Nephron progenitor cell (in vitro differentiated cells): Measurements from ENCODE around the gene TIMM44.

Experiments
- DNase-seq: peaks from one replicate; pipeline ENCODE4 v3.0.0; 2021
- H3K27ac Mint-ChIP-seq: 2 replicates; pipeline ENCODE4 v1.8.0; 2021; ENCODE audit warnings: mild to moderate bottlenecking, moderate library complexity, mixed read lengths
- H3K27me3 Mint-ChIP-seq: 2 replicates; pipeline ENCODE4 v1.8.0; 2021; ENCODE audit warnings: mild to moderate bottlenecking, low read depth, mixed read lengths; ENCODE audit not compliant: poor library complexity
- H3K36me3 Mint-ChIP-seq: 2 replicates; pipeline ENCODE4 v1.8.0; 2021; ENCODE audit warnings: low read depth, mixed read lengths
- H3K4me1 Mint-ChIP-seq: 2 replicates; pipeline ENCODE4 v1.8.0; 2021; ENCODE audit warnings: mixed read lengths
- H3K4me3 Mint-ChIP-seq: 2 replicates; pipeline ENCODE4 v1.8.0; 2021; ENCODE audit warnings: mild to moderate bottlenecking, moderate library complexity, mixed read lengths
- H3K9me3 Mint-ChIP-seq: 2 replicates; pipeline ENCODE4 v1.8.0; 2021; ENCODE audit warnings: mild to moderate bottlenecking, moderate library complexity, mixed read lengths
- TF ChIP-seq, protein P1 (sequence below): fragments of 200-600 bp; sonication (generic); IDR thresholded peaks from 2 replicates; pipeline ENCODE4 v1.5.0; 2021; ENCODE audit warnings: antibody characterized with exemption

Gene TIMM44

DNA sequence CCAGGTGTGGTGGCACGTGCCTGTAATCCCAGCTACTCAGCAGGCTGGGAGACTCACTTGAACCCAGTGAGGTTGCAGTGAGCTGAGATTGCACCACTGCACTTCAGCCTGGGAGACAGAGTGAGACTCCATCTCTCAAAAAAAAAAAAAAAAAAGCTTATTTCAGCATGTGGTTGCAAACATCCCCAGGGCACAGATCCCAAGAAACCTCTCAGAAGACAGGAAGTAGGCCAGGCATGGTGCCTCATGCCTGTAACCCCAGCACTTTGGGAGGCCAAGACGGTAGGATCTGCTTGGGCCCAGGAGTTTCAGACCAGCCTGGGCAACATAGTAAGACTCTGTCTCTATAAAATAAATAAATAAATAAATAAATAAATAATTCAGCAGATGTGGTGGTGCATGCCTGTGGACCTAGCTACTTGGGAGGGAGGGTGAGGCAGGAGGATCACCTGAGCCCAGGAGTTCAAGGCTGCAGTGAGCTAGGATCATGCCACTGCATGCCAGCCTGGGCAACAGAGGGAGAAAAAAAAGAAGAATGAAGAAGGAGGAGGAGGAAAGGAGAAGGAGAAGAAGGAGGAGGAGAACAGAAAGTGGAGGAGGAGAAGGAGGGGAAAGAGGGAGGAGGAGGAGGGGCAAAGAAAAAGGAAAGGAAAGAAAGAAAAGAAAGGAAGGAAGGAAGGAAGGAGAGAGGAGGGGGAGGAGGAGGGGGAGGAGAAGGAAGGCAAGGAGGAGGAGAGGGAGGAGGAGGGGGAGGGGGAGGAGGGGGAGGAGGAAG is 59.5 kb downstream of the TIMM44 start:
- TF ChIP-seq, protein P1, sequence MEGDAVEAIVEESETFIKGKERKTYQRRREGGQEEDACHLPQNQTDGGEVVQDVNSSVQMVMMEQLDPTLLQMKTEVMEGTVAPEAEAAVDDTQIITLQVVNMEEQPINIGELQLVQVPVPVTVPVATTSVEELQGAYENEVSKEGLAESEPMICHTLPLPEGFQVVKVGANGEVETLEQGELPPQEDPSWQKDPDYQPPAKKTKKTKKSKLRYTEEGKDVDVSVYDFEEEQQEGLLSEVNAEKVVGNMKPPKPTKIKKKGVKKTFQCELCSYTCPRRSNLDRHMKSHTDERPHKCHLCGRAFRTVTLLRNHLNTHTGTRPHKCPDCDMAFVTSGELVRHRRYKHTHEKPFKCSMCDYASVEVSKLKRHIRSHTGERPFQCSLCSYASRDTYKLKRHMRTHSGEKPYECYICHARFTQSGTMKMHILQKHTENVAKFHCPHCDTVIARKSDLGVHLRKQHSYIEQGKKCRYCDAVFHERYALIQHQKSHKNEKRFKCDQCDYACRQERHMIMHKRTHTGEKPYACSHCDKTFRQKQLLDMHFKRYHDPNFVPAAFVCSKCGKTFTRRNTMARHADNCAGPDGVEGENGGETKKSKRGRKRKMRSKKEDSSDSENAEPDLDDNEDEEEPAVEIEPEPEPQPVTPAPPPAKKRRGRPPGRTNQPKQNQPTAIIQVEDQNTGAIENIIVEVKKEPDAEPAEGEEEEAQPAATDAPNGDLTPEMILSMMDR, result no peak
- DNase-seq, result no peak

DNA sequence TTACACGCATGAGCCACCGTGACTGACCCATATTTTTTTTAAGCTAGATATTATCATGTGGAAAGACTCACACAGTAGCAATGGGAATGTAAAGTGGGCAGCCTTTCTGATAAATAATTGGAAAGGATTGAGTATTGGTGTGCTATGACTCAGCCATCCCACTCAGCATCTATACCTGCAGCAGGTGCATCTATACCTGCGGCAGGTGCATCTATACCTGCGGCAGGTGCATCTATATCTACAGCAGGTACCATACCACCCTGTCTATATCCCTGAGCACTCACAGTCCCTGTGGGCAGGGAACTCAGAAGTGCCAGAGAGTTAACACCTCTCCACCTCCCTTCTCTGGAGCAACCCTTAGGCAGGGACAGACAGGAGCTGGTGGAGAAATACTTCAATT is 60.4 kb downstream of the TIMM44 start:
- no peaks in the 10 kb centered on the region for H3K36me3 Mint-ChIP-seq
- TF ChIP-seq, protein P1, result no peak
- no peaks in the 10 kb centered on the region for H3K4me1 Mint-ChIP-seq
- no peak for DNase-seq
- H3K27ac Mint-ChIP-seq, result no peak overlapping the region
- H3K27me3 Mint-ChIP-seq, result peaks cover 40% of the 10 kb centered on the region
- H3K9me3 Mint-ChIP-seq, result no peaks in the 10 kb centered on the region
- H3K4me3 Mint-ChIP-seq, result no peak overlapping the region

More for the DNA sequence above, 59.5 kb downstream of the TIMM44 start:
- Mint-ChIP-seq H3K4me1 (no peaks in the 10 kb centered on the region), H3K27me3 (peaks cover 49% of the 10 kb centered on the region), H3K4me3 (no peak overlapping the region), H3K36me3 (no peaks in the 10 kb centered on the region), H3K9me3 (no peaks in the 10 kb centered on the region), H3K27ac (no peak overlapping the region)

DNA sequence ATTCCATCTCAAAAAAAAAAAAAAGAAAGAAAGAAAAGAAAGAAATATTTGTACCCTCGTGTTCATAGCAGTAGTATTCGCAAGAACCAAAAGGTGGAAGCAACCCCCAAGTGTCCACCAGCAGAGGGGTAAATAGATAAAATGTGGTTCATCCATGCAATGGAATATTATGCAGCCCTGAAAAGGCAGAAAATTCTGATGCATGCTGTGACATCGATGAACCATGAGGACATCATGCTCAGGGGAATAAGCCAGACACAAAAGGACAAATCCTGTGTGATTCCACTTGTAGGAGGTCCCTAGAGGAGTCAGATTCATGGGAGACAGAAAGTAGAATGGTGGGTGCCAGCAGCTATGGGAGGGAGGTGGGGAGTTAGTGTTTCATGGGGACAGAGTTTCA is 61.6 kb downstream of the TIMM44 start:
- Mint-ChIP-seq H3K36me3 (no peaks in the 10 kb centered on the region), H3K27me3 (peaks cover 36% of the 10 kb centered on the region), H3K4me3 (no peak overlapping the region), H3K4me1 (no peaks in the 10 kb centered on the region), H3K9me3 (no peaks in the 10 kb centered on the region), H3K27ac (no peak overlapping the region)
- TF ChIP-seq, protein P1, result no peak
- no peak for DNase-seq

DNA sequence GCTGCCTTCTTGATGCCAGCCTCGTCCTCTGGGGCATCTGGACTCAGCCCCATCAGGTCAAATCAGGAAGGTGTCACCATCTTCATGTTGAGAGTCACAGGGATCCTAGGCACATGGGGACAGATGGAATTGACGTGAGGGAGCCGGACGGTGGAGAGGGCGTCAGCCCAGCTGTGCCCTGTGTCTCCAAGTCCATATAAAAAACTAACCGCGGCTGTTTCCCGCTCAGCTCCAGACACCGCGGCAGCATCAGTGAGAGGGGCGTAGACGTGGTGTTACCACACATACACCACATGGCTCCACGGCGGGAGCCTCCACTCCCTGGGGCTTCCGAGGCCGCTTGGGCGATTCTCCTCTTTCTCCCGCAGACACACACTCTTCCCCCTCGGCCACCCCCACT is 63.6 kb downstream of the TIMM44 start:
- Mint-ChIP-seq H3K27me3 (peaks cover 38% of the 10 kb centered on the region), H3K4me1 (peaks cover 1% of the 10 kb centered on the region)
- TF ChIP-seq, protein P1, result no peak

DNA sequence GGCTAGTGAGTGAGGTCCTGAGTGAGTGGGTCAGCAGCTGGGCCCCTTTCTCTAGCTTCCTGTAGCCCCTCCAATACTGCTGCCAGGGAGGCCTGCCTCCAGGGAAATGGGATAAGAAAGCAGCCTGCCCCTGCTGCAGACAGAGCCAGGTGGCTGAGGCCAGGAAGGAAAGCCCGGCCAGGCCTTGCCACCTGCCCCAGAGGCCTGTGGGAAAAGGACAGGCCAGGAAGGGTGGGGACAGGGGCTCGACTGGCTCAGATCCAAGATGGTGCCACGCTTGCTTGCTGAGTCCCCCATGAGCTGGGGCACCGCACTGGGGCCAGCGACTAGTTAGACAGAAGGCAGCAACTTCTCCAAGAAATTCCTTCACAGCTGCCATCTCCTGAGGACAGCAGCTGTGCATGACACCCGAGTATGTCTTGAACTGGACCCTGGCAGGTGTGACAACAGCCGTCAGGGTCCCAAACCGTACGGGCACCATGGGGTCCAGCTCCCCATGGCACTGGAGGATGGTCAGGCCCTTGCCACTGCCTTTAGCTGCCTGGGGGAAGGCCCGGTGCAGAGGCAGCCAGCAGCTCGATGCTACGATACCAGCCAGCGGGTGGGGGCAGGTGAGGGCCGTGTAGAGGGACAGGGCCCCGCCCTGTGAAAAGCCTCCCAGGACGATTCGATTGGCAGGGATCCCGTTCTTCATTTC is 64.2 kb downstream of the TIMM44 start:
- no peak overlapping the region for H3K4me3 Mint-ChIP-seq
- H3K36me3 Mint-ChIP-seq, result no peaks in the 10 kb centered on the region
- peaks cover 4% of the 10 kb centered on the region for H3K4me1 Mint-ChIP-seq
- DNase-seq, result no peak
- H3K27me3 Mint-ChIP-seq, result peaks cover 44% of the 10 kb centered on the region
- TF ChIP-seq, protein P1, result no peak
- no peaks in the 10 kb centered on the region for H3K9me3 Mint-ChIP-seq
- H3K27ac Mint-ChIP-seq, result peak overlapping the region; percentile 48

More for the DNA sequence above, 63.6 kb downstream of the TIMM44 start:
- Mint-ChIP-seq H3K27ac (no peak overlapping the region), H3K36me3 (no peaks in the 10 kb centered on the region), H3K4me3 (no peak overlapping the region), H3K9me3 (no peaks in the 10 kb centered on the region)
- DNase-seq, result no peak
